HG03135 (cell line): ENCODE measurements around the gene ARMH3.

Experiments
- ATAC-seq: cut with Tn5 transposase; IDR thresholded peaks from one replicate; pipeline ENCODE4 v1.9.1; 2021; ENCODE audit warnings: mild to moderate bottlenecking, moderate library complexity; ENCODE audit not compliant: unreplicated experiment

Gene ARMH3

GRCh38 chr10:101902032-101902819 is 153.7 kb downstream of the ARMH3 start:
- no peak for ATAC-seq

GRCh38 chr10:101901340-101901739 is 154.6 kb downstream of the ARMH3 start:
- ATAC-seq = peak; percentile 68

- ATAC-seq = no peak
Observed at GRCh38 chr10:101897633-101898032, 158.3 kb downstream of the ARMH3 start.

GRCh38 chr10:101896225-101896877 is 159.6 kb downstream of the ARMH3 start:
- ATAC-seq = no peak

- ATAC-seq = no peak
Observed at GRCh38 chr10:101895781-101896180, 160.2 kb downstream of the ARMH3 start.

GRCh38 chr10:101894742-101895141 is 161.2 kb downstream of the ARMH3 start:
- no peak for ATAC-seq

GRCh38 chr10:101894266-101894665 is 161.7 kb downstream of the ARMH3 start:
- no peak for ATAC-seq

GRCh38 chr10:101893510-101894120 is 162.4 kb downstream of the ARMH3 start:
- no peak for ATAC-seq

- no peak for ATAC-seq
Observed at GRCh38 chr10:101892782-101893391, 163.1 kb downstream of the ARMH3 start.

- no peak for ATAC-seq
Observed at GRCh38 chr10:101889256-101890210, 166.4 kb downstream of the ARMH3 start.

GRCh38 chr10:101888251-101888949 is 167.6 kb downstream of the ARMH3 start:
- no peak for ATAC-seq

- no peak for ATAC-seq
Observed at GRCh38 chr10:101887775-101888174, 168.2 kb downstream of the ARMH3 start.

- no peak for ATAC-seq
Observed at GRCh38 chr10:101886521-101887312, 169.3 kb downstream of the ARMH3 start.

GRCh38 chr10:101881036-101881774 is 174.8 kb downstream of the ARMH3 start:
- ATAC-seq = no peak

- no peak for ATAC-seq
Observed at GRCh38 chr10:101880232-101880573, 175.8 kb downstream of the ARMH3 start.

- no peak for ATAC-seq
Observed at GRCh38 chr10:101879456-101880231, 176.3 kb downstream of the ARMH3 start.

GRCh38 chr10:101878869-101879268 is 177.1 kb downstream of the ARMH3 start:
- ATAC-seq = no peak
